Germinal center (tissue), 1 donor: ENCODE data around the gene JMJD1C.
A peak's percentile ranks its signal among the peaks of the same experiment; 100 is the strongest.
"Not testable (repeated sequence)": the region's sequence is repeated elsewhere in the genome, so short reads cannot be mapped to it uniquely, and the experiment has no call there.

ENCODE experiments used
- DNase-seq: peaks from one replicate; pipeline ENCODE4 v3.0.0; 2012; ENCODE audit warnings: mixed read lengths, low spot score

The JMJD1C gene

GRCh38 chr10:63169624-63170023, 296.2 kb downstream of the JMJD1C start:
- DNase-seq: no peak

DNA sequence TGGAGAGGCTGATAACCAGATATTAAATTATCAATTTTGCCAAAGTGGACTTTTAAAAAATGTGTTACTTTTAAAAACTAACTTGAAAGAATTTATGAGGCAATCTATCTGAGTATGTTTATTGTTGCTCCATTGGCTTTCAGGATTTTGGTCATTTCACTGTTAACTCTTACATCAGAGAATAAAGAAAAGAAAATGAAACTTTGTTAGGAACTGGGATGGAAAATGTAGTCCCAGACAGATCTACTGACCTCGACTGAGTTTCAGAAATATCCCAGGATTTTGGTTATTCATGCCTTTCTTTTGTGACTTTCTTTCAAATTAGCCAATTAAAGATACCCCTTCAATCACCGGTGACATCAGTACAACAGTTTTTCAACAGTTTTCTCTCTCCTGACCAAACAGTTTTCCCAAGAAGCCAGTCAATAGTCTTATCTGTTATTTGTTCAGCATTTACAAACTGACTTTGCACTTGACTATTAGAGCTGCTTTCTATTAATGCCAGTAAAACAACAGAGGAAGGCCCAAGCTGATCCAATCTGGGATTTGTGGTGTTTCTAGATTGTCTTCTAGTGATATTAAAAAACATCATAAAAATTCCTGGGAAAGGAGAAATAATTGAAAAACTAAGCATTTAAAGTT, 296.8 kb downstream of the JMJD1C start:
- no peak for DNase-seq

DNA sequence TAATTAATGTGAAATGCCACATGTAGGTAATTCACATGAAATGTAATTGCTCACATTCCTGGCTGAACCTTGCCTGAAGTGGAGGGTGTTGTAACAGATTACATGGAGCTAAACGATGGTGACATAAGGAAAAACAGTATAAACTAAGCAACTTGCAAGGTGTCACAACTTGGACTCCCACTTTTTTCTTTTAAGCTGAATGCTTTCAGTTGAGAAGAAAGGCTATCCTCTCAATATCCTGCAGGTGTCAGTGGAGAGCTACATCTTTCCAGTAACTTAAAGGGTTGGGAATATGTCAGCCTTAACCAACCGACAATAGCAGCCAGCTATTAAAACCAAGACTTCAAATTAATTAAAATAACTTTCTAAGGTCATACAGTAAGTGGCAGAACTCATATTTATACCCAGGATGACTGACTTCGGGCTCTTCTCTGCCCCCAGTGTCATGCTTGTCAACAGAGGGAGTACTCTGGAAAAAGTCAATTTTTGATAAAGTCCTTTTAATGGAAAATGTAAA, 299.0 kb downstream of the JMJD1C start:
- DNase-seq: peak; percentile 18

- DNase-seq: no peak
These were observed 300.5 kb downstream of the JMJD1C start for GRCh38 chr10:63165249-63165648.

DNA sequence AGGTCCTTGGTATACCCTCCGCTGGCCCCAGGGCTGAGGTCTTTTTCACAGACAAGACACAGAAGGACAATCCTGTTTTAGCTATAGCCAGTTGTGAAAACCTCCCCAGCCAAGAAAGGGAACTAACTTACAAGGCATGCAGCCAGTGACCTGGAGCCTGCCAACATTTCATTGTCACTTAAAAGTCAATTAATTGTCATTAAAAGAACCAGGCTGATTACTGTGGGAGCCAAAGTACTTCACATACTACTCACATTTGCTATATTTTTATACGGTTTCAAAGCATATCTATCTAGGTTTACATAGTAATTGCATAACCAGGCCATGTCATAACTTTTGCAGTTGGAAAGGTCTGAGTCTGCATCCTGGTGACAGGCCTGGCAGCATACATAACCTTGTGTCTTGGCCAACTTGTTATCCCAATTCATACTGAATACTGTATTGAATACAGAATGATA, 301.6 kb downstream of the JMJD1C start:
- DNase-seq: no peak

- no peak for DNase-seq
These were observed 304.2 kb downstream of the JMJD1C start for GRCh38 chr10:63161592-63161991.

GRCh38 chr10:63157845-63158624, 307.7 kb downstream of the JMJD1C start:
- peak; percentile 68 for DNase-seq

DNA sequence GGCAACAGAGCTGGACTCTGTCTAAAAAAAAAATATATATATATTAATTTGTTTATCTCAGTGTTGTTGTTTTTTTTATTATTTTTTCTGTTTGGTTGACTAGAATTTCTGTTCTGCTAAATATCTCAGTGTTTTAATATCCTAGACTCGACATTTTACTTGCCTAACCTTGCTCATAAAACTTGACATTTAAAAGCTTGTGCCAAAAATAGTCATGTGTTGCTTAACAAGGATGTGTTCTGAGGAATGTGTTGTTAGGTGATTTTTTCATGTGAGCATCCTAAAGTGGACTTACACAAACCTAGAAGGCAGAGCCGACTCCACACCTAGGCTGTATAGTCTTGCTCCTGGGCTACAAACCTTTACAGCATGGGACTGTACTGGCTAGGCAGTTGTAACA, 309.5 kb downstream of the JMJD1C start:
- DNase-seq: no peak

GRCh38 chr10:63155388-63156020, 310.3 kb downstream of the JMJD1C start:
- DNase-seq: no peak

- no peak for DNase-seq
These were observed 311.0 kb downstream of the JMJD1C start for GRCh38 chr10:63154546-63155387.

DNA sequence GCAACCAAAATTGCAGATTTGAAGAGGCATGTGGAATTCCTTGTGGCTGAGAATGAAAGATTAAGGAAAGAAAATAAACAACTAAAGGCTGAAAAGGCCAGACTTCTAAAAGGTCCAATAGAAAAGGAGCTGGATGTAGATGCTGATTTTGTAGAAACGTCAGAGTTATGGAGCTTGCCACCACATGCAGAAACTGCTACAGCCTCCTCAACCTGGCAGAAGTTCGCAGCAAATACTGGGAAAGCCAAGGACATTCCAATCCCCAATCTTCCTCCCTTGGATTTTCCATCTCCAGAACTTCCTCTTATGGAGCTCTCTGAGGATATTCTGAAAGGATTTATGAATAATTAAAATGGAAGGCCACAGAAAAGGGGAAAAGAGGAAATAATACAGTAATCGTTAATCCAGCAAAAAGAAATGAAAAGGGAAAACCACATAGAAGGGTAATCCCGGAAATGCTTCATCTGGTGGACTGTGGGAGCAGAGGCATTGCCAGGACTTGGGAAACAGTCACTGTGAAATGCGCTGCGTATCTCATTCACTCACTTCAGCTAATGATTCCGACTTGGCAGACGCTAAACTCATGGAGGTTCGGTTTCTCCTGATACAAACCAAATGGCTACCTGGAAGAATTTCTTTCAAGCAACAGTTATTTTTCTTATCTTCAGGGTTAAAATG, 311.8 kb downstream of the JMJD1C start:
- not testable (repeated sequence) for DNase-seq

DNA sequence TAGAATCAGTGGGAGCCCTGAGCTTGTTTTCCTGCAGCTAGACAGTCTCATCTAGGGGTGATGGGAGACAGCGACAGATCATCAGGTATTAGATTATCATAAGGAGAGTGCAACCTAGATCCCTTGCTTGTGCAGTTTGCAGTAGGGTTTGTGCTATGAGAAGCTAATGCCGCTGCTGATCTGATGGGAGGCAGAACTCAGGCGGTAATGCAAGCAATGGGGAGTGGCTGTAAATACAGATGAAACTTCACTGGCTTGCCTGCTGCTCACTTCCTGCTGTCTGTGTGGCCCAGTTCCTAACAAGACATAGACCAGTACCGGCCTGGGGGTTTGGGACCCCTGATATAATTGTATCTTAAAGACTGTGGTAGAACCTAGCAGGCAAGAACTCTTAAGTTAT, 315.0 kb downstream of the JMJD1C start:
- DNase-seq: no peak

DNA sequence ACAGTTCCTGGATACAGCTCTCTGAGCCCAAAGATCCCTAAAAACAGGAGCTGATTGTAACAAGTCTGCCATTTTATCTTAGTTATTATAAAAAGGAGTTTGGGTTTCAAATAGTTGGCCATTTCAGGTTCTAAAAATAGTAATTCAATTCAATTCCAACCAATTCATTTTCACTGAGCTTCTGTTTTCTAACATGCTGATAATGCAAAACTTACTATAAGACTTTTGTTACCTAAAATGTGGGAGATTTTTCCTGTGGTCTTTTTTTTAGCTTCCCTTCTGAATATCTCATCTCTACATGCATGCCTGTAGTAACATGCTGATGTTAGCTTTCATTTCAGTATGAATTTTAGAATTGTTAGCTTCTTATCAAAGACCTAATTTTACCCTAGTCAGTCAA, 319.3 kb downstream of the JMJD1C start:
- DNase-seq: no peak

- DNase-seq: no peak
These were observed 320.0 kb downstream of the JMJD1C start for GRCh38 chr10:63145782-63146181.

DNA sequence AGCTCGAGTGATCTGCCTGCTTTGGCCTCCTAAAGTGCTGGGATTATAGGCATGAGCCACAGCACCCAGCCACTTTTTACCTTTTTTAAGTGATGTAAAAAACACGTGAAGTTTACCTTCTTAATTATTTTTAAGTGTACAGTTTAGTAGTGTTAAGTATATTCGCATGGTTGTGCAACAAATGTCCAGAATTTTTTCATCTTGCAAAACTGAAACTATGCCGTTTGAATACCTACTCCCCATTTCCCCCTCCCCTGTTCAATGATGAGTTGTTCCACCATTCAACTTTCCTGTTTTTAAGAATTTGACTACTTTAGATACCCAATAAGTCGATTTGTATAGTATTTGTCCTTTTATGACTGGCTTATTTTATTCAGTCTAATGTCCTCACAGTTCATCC, 321.8 kb downstream of the JMJD1C start:
- no peak for DNase-seq

DNA sequence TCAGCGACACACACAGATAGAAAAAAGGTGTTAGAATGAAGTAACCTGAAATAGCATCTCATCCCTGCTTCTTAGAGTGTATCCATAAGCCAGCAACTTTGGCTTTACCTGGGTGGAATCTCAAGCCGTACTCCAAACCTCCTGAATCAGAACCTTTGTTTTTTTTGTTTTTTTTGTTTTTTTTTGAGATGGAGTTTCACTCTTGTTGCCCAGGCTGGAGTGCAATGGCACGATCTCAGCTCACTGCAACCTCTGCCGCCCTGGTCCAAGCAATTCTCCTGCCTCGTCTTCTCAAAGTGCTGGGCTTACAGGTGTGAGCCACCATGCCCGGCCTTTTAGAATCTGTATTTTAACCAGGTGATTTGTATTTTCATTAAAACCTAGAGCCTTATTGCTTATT, 323.6 kb downstream of the JMJD1C start:
- no peak for DNase-seq

- no peak for DNase-seq
These were observed 325.7 kb downstream of the JMJD1C start for GRCh38 chr10:63140077-63140476.

DNA sequence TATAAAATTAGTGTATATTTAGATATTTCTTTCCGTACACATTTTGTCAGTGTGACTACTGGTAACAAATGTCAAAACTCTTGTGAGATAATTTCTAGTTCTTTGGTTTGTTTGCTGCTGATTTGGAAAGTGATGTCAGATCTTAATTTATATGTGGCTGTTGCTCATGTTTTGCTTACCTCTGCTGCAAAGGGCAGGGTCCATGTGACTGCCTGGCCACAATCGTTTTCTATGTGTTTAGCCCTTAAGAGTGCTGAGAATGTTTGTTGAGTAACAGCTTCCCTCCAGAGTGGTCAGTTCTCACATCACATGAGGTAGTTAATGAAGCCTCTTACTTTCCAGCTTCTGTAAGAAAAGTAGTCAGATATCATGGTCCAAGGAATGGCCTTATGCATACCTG, 328.5 kb downstream of the JMJD1C start:
- no peak for DNase-seq

DNA sequence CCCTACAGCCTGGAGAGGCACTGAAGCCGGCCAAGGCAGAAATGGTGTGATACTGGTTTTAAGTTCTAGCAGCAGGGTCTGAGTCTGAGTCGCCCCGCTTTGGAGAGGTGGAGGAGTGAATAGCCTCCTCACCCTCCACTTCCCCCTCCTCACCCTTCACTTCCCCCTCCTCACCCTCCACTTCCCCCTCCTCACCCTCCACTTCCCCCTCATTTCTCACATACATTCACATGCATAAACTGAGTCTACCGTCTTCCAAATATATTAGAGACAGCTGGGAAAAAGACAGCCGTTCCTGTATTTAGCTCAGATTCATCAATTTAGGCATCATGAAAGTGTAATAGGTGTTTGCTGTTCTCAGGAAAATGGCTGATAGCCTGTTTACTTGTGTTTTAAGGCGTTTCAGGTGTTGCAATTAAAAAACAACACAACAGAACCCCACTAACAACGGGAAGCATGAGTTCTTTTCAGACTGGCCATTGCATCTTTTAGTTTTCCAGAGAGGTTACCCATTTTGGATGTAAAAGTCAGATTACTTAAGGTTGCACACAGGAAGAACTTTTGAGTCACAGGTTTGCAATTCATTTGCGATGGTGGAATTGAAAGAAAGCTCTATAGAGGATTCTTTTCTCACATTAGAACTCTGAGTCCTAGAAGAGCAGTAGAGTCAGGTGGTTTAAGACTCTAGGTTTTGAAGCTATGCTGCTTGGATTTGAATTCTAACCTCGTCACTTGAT, 331.8 kb downstream of the JMJD1C start:
- DNase-seq: no peak

GRCh38 chr10:63133056-63133820, 332.5 kb downstream of the JMJD1C start, which contains the start of gene NRBF2:
TSS of gene NRBF2 (plus strand) at chr10:63133328. CDS start at chr10:63133471, 143 bp downstream.
- peak; percentile 92 for DNase-seq
